PC-3 (cell line): ENCODE measurements around the gene SRSF12. TPM values are rescaled to one million over a fixed set of nuclear protein-coding genes. Genes with fewer than 3 reads are reported as not detected.

ENCODE experiments used
- ATAC-seq: fragments of 200-7000 bp; cut with Tn5 transposase; 2 replicates; pipeline ENCODE4 v1.9.1; 2020; ENCODE audit warnings: mild to moderate bottlenecking, moderate library complexity
- BruUV-seq: library from RNA; stranded (reverse); fragments of 400-500 nt; replicated peaks from 2 replicates; lab custom pipeline; 2021; lab: Mats Ljungman, UMichigan
- CTCF ChIA-PET: fragments of 300-600 bp; sonication (Branson Sonifier 250); formaldehyde crosslinking; loops from one replicate; lab custom pipeline; 2022; ENCODE audit warnings: antibody characterized with exemption; lab: Charles Lee
- POLR2A ChIA-PET: fragments of 300-600 bp; sonication (Branson Sonifier 250); formaldehyde crosslinking; loops from one replicate; lab custom pipeline; 2022; ENCODE audit warnings: antibody characterized with exemption; ENCODE audit not compliant: unreplicated experiment; lab: Charles Lee
- DNase-seq: peaks from one replicate; pipeline ENCODE4 v3.0.0-alpha.2; 2015
- H2AFZ ChIP-seq: fragments of 300-600 bp; sonication (generic); 2 replicates; pipeline ENCODE4 v1.6.0; 2016; ENCODE audit warnings: antibody characterized with exemption, low read length
- H3F3A ChIP-seq: fragments of 300-600 bp; sonication (generic); one replicate; pipeline ENCODE4 v1.6.0; 2017; ENCODE audit warnings: antibody characterized with exemption, low read length, control low read depth, mild to moderate bottlenecking; ENCODE audit not compliant: unreplicated experiment
- H3K27ac ChIP-seq: fragments of 300-600 bp; sonication (generic); 2 replicates; pipeline ENCODE4 v1.5.1; 2016; ENCODE audit warnings: mild to moderate bottlenecking, low read length
- H3K27me3 ChIP-seq: fragments of 300-600 bp; sonication (generic); 2 replicates; pipeline ENCODE4 v1.6.1; 2016; ENCODE audit warnings: low read length, mixed read lengths
- H3K36me3 ChIP-seq: fragments of 300-600 bp; sonication (generic); 2 replicates; pipeline ENCODE4 v1.6.1; 2016; ENCODE audit warnings: low read depth, mixed run types, low read length, mixed read lengths
- H3K4me1 ChIP-seq: fragments of 300-600 bp; sonication (generic); 2 replicates; pipeline ENCODE4 v1.5.1; 2016; ENCODE audit warnings: low read length; ENCODE audit not compliant: insufficient read depth
- H3K4me2 ChIP-seq: fragments of 300-600 bp; sonication (generic); 2 replicates; pipeline ENCODE4 v1.6.0; 2016; ENCODE audit warnings: low read length
- H3K4me3 ChIP-seq: fragments of 300-600 bp; sonication (generic); 2 replicates; pipeline ENCODE4 v1.5.1; 2016; ENCODE audit warnings: mild to moderate bottlenecking, low read length, mixed read lengths
- H3K79me2 ChIP-seq: fragments of 300-600 bp; sonication (generic); 2 replicates; pipeline ENCODE4 v1.6.1; 2017; ENCODE audit warnings: low read length, mixed read lengths
- H3K9ac ChIP-seq: fragments of 300-600 bp; sonication (generic); 2 replicates; pipeline ENCODE4 v1.6.0; 2016; ENCODE audit warnings: mild to moderate bottlenecking, low read length
- H3K9me2 ChIP-seq: fragments of 300-600 bp; sonication (generic); replicated peaks from 2 replicates; pipeline ENCODE4 v1.6.1; 2016; ENCODE audit warnings: mixed run types, low read length, mixed read lengths
- H3K9me3 ChIP-seq: fragments of 300-600 bp; sonication (generic); 2 replicates; pipeline ENCODE4 v1.6.1; 2016; ENCODE audit warnings: low read length, mixed read lengths
- H4K20me1 ChIP-seq: fragments of 300-600 bp; sonication (generic); 2 replicates; pipeline ENCODE4 v1.6.1; 2016; ENCODE audit warnings: low read length, mixed read lengths
- EZH2 ChIP-seq: fragments of 300-600 bp; sonication (generic); IDR thresholded peaks from one replicate; pipeline ENCODE4 v1.6.1; 2017; ENCODE audit warnings: antibody characterized with exemption, mild to moderate bottlenecking, low read length; ENCODE audit not compliant: unreplicated experiment
- EZH2phosphoT487 ChIP-seq: fragments of 300-600 bp; sonication (generic); IDR thresholded peaks from 2 replicates; pipeline ENCODE4 v1.6.1; 2018; ENCODE audit warnings: mild to moderate bottlenecking, antibody characterized with exemption, low read length, borderline replicate concordance
- intact Hi-C: fragments of 100-400 bp; cut with micrococcal nuclease; formaldehyde crosslinking; loops from 2 replicates; pipeline ENCODE4 v1.9.0; 2023
- total RNA-seq: library from RNA; depleted of rRNA; stranded (reverse); fragments of >200 nt; gene quantifications from 2 replicates; pipeline ENCODE4 v1.2.3, GENCODE V29; 2014
- TF ChIP-seq, protein P1 (sequence below): fragments of 300-600 bp; sonication (generic); conservative IDR thresholded peaks from 2 replicates; pipeline ENCODE4 v1.5.1; 2017; ENCODE audit warnings: antibody characterized with exemption, low read depth, mild to moderate bottlenecking, low read length

SRSF12 gene
- total RNA-seq, 1 experiment from 2014 or later = not detected

DNA sequence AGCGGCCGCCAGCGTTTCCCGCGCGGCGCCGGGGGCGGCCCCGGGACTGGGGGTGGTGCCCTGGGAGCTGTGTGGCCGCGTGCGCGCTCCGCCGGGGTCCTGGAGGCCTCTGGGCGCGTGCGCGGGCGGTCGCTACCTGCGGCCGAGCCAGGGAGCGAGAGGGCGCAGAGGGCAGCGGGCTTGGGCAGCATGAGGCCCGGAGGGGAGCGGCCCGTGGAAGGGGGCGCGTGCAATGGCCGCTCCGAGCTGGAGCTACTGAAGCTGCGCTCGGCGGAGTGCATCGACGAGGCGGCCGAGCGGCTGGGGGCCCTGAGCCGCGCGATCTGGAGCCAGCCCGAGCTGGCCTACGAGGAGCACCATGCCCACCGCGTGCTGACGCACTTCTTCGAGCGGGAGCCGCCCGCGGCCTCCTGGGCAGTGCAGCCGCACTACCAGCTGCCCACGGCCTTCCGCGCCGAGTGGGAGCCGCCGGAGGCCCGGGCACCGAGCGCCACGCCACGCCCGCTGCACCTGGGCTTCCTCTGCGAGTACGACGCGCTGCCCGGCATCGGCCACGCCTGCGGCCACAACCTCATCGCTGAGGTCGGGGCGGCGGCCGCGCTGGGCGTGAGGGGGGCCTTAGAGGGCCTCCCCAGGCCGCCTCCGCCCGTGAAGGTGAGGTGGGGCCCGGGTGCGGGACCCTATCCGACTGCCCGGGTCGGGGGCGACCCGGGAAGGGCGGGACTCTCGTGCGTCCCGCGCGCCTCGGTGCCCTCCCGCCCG, 28.3 kb upstream of the SRSF12 start, which contains the start of gene PM20D2:
PM20D2 (plus strand) TSS at position 100 of the 762 bp plus-strand sequence; CDS start at position 190, 90 bp downstream.
- H3K9ac ChIP-seq = peak within 1 kb of the TSS; percentile 81
- H3K9me3 ChIP-seq = no peaks in the 10 kb centered on the region
- peak within 1 kb of the TSS; percentile 50 for H3K27ac ChIP-seq
- H3K9me2 ChIP-seq = no peaks in the 10 kb centered on the region
- H2AFZ ChIP-seq = peak within 1 kb of the TSS; percentile 98
- no peaks in the 10 kb centered on the region for H3K36me3 ChIP-seq
- TF ChIP-seq EZH2 (no peak), EZH2phosphoT487 (peak; percentile 35; the same call in 1 of the 2 replicates)
- H3K4me2 ChIP-seq = peak within 1 kb of the TSS; percentile 99
- BruUV-seq = no TSS peak
- peak within 1 kb of the TSS; percentile 87 for H3K4me3 ChIP-seq
- no peaks in the 10 kb centered on the region for H4K20me1 ChIP-seq
- ChIA-PET CTCF (no interaction called here), POLR2A (interaction anchor here (0.5 kb wide), 1 partner anchor 66 kb away, joined by 3 read pairs; the partner anchor contains the start of gene PNRC1)
- ATAC-seq (peak; percentile 81), DNase-seq (peak; percentile 60)
- no peaks in the 10 kb centered on the region for H3K27me3 ChIP-seq
- no peaks in the 10 kb centered on the region for H3F3A ChIP-seq
- intact Hi-C loops = no loop called here
- H3K79me2 ChIP-seq = peaks cover 38% of the 10 kb centered on the region
- peaks cover 16% of the 10 kb centered on the region for H3K4me1 ChIP-seq

DNA sequence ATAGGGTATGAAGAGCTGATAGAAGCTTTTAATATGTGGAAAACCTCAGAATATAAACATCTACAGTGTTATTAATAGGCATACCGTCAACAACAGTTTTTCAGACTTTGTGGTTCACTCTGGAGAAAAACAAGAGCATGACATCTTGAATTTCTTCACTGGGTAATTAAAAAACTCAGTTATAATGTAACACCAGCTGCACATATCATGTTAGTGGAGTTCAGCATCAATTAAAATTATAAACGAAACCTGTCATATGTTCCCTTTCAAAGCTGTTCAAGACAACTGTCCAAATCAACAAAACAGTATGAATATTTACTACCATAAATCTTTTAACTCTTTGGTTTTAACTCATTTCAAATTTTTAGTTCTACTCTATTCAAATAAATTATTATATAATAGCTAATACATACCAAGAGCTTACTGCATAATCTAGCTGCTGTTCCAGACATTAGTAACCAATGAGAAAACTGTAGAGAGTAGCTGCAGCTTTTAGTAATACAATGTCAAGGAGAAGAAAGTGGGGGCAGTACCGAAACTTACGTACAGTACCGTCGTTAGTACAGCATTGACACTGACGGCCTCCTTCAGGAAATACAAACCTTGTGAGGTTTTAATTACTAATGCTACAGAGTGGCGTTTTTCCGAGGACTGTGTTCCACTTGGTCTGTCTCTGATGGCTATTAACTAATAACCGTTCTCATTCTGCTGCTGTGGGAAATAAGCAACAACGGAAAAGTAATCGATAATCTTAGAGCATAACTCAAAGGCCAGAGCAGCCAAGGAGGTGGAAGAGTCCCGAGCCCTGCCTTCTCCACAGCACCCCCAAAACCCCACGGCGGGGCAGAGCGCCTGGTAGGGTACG, 27.5 kb upstream of the SRSF12 start:
- DNase-seq = peak; percentile 31
- peaks cover 23% of the 10 kb centered on the region for H3K4me1 ChIP-seq
- H4K20me1 ChIP-seq = no peaks in the 10 kb centered on the region
- ATAC-seq = peak; percentile 28
- H3K9me2 ChIP-seq = no peaks in the 10 kb centered on the region
- H3K36me3 ChIP-seq = no peaks in the 10 kb centered on the region
- TF ChIP-seq EZH2phosphoT487 = no peak
- no peak for TF ChIP-seq EZH2
- TF ChIP-seq, protein P1, sequence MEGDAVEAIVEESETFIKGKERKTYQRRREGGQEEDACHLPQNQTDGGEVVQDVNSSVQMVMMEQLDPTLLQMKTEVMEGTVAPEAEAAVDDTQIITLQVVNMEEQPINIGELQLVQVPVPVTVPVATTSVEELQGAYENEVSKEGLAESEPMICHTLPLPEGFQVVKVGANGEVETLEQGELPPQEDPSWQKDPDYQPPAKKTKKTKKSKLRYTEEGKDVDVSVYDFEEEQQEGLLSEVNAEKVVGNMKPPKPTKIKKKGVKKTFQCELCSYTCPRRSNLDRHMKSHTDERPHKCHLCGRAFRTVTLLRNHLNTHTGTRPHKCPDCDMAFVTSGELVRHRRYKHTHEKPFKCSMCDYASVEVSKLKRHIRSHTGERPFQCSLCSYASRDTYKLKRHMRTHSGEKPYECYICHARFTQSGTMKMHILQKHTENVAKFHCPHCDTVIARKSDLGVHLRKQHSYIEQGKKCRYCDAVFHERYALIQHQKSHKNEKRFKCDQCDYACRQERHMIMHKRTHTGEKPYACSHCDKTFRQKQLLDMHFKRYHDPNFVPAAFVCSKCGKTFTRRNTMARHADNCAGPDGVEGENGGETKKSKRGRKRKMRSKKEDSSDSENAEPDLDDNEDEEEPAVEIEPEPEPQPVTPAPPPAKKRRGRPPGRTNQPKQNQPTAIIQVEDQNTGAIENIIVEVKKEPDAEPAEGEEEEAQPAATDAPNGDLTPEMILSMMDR = no peak
- peak overlapping the region; percentile 87 for H3K4me3 ChIP-seq
- no TSS peak for BruUV-seq
- H3F3A ChIP-seq = no peaks in the 10 kb centered on the region
- H2AFZ ChIP-seq = peak overlapping the region; percentile 98
- POLR2A ChIA-PET = interaction anchor here (0.6 kb wide), 1 partner anchor 112 kb away, joined by 3 read pairs; no protein-coding TSS in a partner anchor
- H3K27ac ChIP-seq = peak overlapping the region; percentile 50
- CTCF ChIA-PET = interaction anchor here (0.5 kb wide), 1 partner anchor 158 kb away, joined by 4 read pairs; no protein-coding TSS in a partner anchor
- H3K79me2 ChIP-seq = peaks cover 38% of the 10 kb centered on the region
- no peaks in the 10 kb centered on the region for H3K27me3 ChIP-seq
- intact Hi-C loops = no loop called here
- H3K4me2 ChIP-seq = peak overlapping the region; percentile 99
- no peaks in the 10 kb centered on the region for H3K9me3 ChIP-seq
- peak overlapping the region; percentile 81 for H3K9ac ChIP-seq

DNA sequence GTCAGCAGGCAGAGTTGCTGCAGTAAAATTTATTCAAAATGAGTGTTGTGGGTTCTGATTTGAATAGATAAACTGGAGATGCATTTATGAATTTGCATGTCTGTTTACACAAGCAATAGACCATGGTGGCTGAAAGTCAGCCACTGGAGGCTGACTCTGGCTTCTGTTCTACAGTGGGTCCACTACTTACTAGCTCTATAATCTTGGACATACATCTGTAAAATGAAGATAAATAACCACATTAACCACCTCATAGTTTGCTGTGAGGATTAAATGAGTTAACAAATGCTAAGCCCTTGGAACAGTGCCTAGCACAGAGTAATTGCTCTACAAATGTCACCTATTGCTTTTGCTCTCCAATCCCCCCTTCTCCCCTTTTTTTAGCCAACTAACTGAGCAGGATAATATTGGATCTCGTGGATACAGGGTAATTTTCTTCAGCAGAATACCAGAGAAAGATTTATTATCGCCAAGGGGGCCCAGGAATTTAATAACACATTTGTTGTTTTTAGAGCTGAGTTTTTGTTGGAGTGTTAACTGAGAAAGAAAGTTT, 26.6 kb upstream of the SRSF12 start:
- no peaks in the 10 kb centered on the region for H3F3A ChIP-seq
- H3K9ac ChIP-seq = no peak overlapping the region
- TF ChIP-seq EZH2 = no peak
- TF ChIP-seq, protein P1 = no peak
- no peak for TF ChIP-seq EZH2phosphoT487
- intact Hi-C loops = no loop called here
- H3K27me3 ChIP-seq = no peaks in the 10 kb centered on the region
- DNase-seq (peak; percentile 44), ATAC-seq (no peak)
- H2AFZ ChIP-seq = no peak overlapping the region
- no peaks in the 10 kb centered on the region for H3K36me3 ChIP-seq
- H3K9me3 ChIP-seq = no peaks in the 10 kb centered on the region
- no peaks in the 10 kb centered on the region for H4K20me1 ChIP-seq
- peak overlapping the region; percentile 99 for H3K4me2 ChIP-seq
- BruUV-seq = no TSS peak
- H3K79me2 ChIP-seq = peaks cover 30% of the 10 kb centered on the region
- peaks cover 32% of the 10 kb centered on the region for H3K4me1 ChIP-seq
- peak overlapping the region; percentile 87; the same call in 1 of the 2 replicates for H3K4me3 ChIP-seq
- no peak overlapping the region for H3K27ac ChIP-seq
- POLR2A ChIA-PET = interaction anchor here (0.6 kb wide), 1 partner anchor 113 kb away, joined by 3 read pairs; no protein-coding TSS in a partner anchor
- H3K9me2 ChIP-seq = no peaks in the 10 kb centered on the region
- CTCF ChIA-PET = interaction anchor here (0.5 kb wide), 1 partner anchor 157 kb away, joined by 4 read pairs; no protein-coding TSS in a partner anchor
